ENCODE measurements around the gene MIF4GD.

DNA sequence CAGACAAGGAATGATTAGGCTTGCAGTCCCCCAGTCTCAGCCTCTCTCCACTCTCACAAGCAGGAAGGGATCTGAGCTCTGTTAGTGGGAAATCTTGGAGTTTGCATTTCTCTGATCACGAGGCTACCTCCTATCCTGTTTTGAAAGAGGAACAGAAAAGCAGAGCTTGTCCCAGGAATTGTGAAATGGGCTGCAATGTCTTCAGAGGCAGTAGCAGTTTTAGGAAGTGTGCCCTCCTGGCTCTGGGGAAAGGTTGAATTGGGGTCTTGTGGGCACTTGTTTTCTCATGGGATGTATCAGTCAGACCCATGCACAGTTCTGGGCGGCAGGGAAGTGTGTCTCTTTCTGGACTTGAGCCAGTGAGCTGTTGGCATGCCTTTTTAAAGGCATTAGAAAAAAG is 42.7 kb downstream of the MIF4GD start:
- TF ChIP-seq, protein P1, sequence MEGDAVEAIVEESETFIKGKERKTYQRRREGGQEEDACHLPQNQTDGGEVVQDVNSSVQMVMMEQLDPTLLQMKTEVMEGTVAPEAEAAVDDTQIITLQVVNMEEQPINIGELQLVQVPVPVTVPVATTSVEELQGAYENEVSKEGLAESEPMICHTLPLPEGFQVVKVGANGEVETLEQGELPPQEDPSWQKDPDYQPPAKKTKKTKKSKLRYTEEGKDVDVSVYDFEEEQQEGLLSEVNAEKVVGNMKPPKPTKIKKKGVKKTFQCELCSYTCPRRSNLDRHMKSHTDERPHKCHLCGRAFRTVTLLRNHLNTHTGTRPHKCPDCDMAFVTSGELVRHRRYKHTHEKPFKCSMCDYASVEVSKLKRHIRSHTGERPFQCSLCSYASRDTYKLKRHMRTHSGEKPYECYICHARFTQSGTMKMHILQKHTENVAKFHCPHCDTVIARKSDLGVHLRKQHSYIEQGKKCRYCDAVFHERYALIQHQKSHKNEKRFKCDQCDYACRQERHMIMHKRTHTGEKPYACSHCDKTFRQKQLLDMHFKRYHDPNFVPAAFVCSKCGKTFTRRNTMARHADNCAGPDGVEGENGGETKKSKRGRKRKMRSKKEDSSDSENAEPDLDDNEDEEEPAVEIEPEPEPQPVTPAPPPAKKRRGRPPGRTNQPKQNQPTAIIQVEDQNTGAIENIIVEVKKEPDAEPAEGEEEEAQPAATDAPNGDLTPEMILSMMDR (IDR thresholded peaks at IDR 0.05; ENCODE audit: poor library complexity, severe bottlenecking) = no peak
- TF ChIP-seq EZH2 (IDR thresholded peaks at IDR 0.05; ENCODE audit: borderline replicate concordance, insufficient read depth, low read length, poor library complexity, severe bottlenecking) = no peak
- TF ChIP-seq, protein P2, sequence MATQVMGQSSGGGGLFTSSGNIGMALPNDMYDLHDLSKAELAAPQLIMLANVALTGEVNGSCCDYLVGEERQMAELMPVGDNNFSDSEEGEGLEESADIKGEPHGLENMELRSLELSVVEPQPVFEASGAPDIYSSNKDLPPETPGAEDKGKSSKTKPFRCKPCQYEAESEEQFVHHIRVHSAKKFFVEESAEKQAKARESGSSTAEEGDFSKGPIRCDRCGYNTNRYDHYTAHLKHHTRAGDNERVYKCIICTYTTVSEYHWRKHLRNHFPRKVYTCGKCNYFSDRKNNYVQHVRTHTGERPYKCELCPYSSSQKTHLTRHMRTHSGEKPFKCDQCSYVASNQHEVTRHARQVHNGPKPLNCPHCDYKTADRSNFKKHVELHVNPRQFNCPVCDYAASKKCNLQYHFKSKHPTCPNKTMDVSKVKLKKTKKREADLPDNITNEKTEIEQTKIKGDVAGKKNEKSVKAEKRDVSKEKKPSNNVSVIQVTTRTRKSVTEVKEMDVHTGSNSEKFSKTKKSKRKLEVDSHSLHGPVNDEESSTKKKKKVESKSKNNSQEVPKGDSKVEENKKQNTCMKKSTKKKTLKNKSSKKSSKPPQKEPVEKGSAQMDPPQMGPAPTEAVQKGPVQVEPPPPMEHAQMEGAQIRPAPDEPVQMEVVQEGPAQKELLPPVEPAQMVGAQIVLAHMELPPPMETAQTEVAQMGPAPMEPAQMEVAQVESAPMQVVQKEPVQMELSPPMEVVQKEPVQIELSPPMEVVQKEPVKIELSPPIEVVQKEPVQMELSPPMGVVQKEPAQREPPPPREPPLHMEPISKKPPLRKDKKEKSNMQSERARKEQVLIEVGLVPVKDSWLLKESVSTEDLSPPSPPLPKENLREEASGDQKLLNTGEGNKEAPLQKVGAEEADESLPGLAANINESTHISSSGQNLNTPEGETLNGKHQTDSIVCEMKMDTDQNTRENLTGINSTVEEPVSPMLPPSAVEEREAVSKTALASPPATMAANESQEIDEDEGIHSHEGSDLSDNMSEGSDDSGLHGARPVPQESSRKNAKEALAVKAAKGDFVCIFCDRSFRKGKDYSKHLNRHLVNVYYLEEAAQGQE (IDR thresholded peaks at IDR 0.05; ENCODE audit: borderline replicate concordance) = no peak
- no peak for TF ChIP-seq EP300 (conservative IDR thresholded peaks at IDR 0.05; ENCODE audit: poor library complexity, severe bottlenecking)
- no peak for TF ChIP-seq TAF1 (IDR thresholded peaks at IDR 0.05; ENCODE audit: low read depth)
